Astrocyte (in vitro differentiated cells and primary cell): Measurements from ENCODE around the gene FOXN4.

Experiments
- EZH2 ChIP-seq: IDR thresholded peaks from 2 replicates; pipeline ENCODE4 v1.6.1; 2012; ENCODE audit warnings: mild to moderate bottlenecking, low read length, inconsistent platforms; ENCODE audit not compliant: insufficient read depth
- TF ChIP-seq, protein P1 (sequence below): IDR thresholded peaks from 2 replicates; pipeline ENCODE4 v1.5.1; 2011; ENCODE audit warnings: low read depth, mild to moderate bottlenecking, inconsistent platforms, low read length, moderate library complexity; ENCODE audit not compliant: insufficient read depth

DNA sequence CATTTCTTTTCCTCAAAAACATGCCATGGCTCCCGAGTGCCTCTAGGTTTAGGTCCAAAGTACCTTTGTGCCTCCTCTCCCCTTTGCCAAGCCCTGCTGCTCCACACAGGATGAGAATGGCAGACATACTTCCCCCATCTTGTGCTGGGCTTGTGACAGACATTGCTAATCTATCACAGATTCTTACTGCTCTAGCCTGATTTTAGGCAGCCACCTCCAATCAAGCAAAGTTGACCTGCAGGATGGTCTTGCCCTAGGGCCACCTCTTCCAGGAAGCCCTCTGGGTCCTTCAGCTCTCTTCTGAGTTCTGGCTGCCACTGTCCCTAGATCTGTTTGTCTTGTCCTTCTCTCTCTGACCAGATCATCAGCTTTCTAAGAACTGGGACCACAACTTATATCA is 20.5 kb downstream of the FOXN4 start:
- TF ChIP-seq, protein P1, sequence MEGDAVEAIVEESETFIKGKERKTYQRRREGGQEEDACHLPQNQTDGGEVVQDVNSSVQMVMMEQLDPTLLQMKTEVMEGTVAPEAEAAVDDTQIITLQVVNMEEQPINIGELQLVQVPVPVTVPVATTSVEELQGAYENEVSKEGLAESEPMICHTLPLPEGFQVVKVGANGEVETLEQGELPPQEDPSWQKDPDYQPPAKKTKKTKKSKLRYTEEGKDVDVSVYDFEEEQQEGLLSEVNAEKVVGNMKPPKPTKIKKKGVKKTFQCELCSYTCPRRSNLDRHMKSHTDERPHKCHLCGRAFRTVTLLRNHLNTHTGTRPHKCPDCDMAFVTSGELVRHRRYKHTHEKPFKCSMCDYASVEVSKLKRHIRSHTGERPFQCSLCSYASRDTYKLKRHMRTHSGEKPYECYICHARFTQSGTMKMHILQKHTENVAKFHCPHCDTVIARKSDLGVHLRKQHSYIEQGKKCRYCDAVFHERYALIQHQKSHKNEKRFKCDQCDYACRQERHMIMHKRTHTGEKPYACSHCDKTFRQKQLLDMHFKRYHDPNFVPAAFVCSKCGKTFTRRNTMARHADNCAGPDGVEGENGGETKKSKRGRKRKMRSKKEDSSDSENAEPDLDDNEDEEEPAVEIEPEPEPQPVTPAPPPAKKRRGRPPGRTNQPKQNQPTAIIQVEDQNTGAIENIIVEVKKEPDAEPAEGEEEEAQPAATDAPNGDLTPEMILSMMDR: no peak
- TF ChIP-seq EZH2: no peak
